ENCODE data around the gene IFI16. TPM values are rescaled to one million over a fixed set of nuclear protein-coding genes. Genes with fewer than 3 reads are reported as not detected.

The IFI16 gene
- total and polyA plus RNA-seq, 10 of the 15 experiments (the other 5 are each of a cell fraction or from before 2014, with no cell fraction given), result 120 to 375 (median 188) TPM

DNA sequence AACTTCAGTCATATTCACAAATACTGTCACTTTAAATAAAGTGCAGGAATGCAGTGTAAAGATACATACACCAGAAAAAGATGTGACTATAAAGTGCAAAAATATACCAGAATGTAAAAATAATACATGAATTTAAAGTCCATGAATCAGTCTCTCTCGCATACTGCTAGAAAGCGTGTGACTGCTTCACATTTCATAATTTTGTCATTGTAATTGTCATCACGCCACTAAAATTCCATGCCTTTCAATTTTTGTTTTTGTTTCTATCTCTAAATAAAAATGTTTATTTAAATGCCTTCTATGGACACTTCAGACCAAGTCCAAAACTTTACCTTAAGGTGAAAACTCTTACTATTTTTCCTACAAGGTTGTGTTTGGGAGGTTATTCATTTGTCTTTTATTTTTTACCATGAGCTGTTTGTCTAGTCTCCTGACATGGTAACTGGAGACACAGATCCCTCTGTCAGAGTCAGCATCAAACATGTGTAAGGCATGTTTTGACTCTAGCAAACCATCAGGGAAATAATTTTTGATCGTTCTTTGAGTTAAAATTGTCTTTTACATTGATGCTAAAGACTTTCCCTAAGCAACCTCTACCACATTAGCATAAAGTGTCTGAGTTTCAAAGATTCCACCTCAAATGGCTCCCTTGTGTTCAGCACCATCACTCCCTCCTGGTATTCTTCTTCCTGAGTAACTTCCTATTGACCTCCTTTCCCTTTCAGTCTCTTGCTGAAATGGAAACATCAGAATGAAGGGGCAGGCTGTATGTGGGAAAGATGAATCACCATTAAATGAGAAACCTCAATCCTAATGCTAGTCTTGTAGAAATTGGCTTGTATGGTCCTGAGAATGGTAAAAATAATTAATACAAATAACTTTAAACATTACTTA is 80.8 kb downstream of the IFI16 start:
- RAD21 ChIA-PET (ENCODE audit: unreplicated experiment), result interaction anchor here (2.5 to 3.0 kb wide), 2 partner anchors 14 to 18 kb away, joined by 28 read pairs; partner anchors contain the start of gene AIM2
- POLR2A ChIA-PET, result no interaction called here
- SMC1A ChIA-PET (ENCODE audit: uncharacterized antibody, unreplicated experiment), result interaction anchor here (0.8 to 2.9 kb wide), 4 partner anchors 8 to 89 kb away, joined by 3 to 43 read pairs (median 4); partner anchors contain the start of gene AIM2
- ATAC-seq (no peak), FAIRE-seq (no peak), DNase-seq (ENCODE audit: low read depth, low spot score) (no peak)
- no peak overlapping the region for H2AFZ ChIP-seq (ENCODE audit: control insufficient read depth, low read depth, low read length)
- in situ Hi-C loops (cut with MboI), result no loop called here
- TF ChIP-seq, protein P1, sequence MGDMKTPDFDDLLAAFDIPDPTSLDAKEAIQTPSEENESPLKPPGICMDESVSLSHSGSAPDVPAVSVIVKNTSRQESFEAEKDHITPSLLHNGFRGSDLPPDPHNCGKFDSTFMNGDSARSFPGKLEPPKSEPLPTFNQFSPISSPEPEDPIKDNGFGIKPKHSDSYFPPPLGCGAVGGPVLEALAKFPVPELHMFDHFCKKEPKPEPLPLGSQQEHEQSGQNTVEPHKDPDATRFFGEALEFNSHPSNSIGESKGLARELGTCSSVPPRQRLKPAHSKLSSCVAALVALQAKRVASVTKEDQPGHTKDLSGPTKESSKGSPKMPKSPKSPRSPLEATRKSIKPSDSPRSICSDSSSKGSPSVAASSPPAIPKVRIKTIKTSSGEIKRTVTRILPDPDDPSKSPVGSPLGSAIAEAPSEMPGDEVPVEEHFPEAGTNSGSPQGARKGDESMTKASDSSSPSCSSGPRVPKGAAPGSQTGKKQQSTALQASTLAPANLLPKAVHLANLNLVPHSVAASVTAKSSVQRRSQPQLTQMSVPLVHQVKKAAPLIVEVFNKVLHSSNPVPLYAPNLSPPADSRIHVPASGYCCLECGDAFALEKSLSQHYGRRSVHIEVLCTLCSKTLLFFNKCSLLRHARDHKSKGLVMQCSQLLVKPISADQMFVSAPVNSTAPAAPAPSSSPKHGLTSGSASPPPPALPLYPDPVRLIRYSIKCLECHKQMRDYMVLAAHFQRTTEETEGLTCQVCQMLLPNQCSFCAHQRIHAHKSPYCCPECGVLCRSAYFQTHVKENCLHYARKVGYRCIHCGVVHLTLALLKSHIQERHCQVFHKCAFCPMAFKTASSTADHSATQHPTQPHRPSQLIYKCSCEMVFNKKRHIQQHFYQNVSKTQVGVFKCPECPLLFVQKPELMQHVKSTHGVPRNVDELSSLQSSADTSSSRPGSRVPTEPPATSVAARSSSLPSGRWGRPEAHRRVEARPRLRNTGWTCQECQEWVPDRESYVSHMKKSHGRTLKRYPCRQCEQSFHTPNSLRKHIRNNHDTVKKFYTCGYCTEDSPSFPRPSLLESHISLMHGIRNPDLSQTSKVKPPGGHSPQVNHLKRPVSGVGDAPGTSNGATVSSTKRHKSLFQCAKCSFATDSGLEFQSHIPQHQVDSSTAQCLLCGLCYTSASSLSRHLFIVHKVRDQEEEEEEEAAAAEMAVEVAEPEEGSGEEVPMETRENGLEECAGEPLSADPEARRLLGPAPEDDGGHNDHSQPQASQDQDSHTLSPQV (IDR thresholded peaks at IDR 0.05), result no peak
- TF ChIP-seq NFYB (IDR thresholded peaks at IDR 0.05; ENCODE audit: insufficient read depth, low read depth, low read length) (no peak), LARP7 (IDR thresholded peaks at IDR 0.05) (no peak), HDGF (IDR thresholded peaks at IDR 0.05) (no peak)
- TF ChIP-seq, protein P2, sequence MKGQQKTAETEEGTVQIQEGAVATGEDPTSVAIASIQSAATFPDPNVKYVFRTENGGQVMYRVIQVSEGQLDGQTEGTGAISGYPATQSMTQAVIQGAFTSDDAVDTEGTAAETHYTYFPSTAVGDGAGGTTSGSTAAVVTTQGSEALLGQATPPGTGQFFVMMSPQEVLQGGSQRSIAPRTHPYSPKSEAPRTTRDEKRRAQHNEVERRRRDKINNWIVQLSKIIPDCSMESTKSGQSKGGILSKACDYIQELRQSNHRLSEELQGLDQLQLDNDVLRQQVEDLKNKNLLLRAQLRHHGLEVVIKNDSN (IDR thresholded peaks at IDR 0.05; ENCODE audit: borderline replicate concordance, extremely low read length, insufficient read depth, low read depth, low read length), result no peak
- BruUV-seq (replicated peaks), result no TSS peak
- H3K4me2 ChIP-seq (ENCODE audit: control insufficient read depth, insufficient read depth), result no peak overlapping the region
- WGBS (ENCODE audit: insufficient coverage, insufficient replicate concordance, low lambda C conversion rate, missing lambda C conversion rate), result 54% methylated on average over 4 of the region's 4 CpGs
- CTCF ChIA-PET, result interaction anchor here (1.1 to 4.2 kb wide), 8 partner anchors 13 to 585 kb away, joined by 3 to 61 read pairs (median 7); partner anchors contain the start of gene AIM2
- H3K9ac ChIP-seq (ENCODE audit: control insufficient read depth, insufficient read depth, low read length), result no peak overlapping the region
- no peaks in the 10 kb centered on the region for H3K79me2 ChIP-seq (ENCODE audit: control insufficient read depth, insufficient read depth, low read length)
- H3K27me3 ChIP-seq (replicated peaks in 1 of 2; ENCODE audit: control insufficient read depth in 2 of 2, insufficient read depth in 2 of 2, low read length in 1 of 2), result 0 out of 4 replicates have a peak, but pooled peaks cover 0 to 2% of the 10 kb centered on the region in 2 experiments
- intact Hi-C loops (cut with micrococcal nuclease; ENCODE audit: unreplicated experiment), result no loop called here
- H3K36me3 ChIP-seq (ENCODE audit: control insufficient read depth in 2 of 2, insufficient read depth in 2 of 2, low read length in 1 of 2), result no peaks in the 10 kb centered on the region
- H3K27ac ChIP-seq (ENCODE audit: control insufficient read depth, insufficient read depth), result no peak overlapping the region
- no peaks in the 10 kb centered on the region for H3K4me1 ChIP-seq (ENCODE audit: control insufficient read depth, insufficient read depth, low read length)
- H4K20me1 ChIP-seq (ENCODE audit: control insufficient read depth, insufficient read depth), result no peaks in the 10 kb centered on the region
- no peaks in the 10 kb centered on the region for H3K9me3 ChIP-seq (replicated peaks; ENCODE audit: control insufficient read depth, insufficient read depth, low read length)
- H3K4me3 ChIP-seq, result no peak overlapping the region
